Skeletal muscle tissue (tissue), 4 donors: ENCODE measurements around the gene WNT11. TPM values are rescaled to one million over a fixed set of nuclear protein-coding genes. Genes with fewer than 3 reads are reported as not detected.

Source experiments
- H3K27ac ChIP-seq: one replicate; pipeline ENCODE4 v1.7.0; 2013; ENCODE audit warnings: mild to moderate bottlenecking, low read depth, low read length, inconsistent platforms
- H3K27me3 ChIP-seq, 3 donors: one replicate each; pipeline ENCODE4 v1.7.0; 2013; ENCODE audit warnings: low read length in 3 of 3; ENCODE audit not compliant: control insufficient read depth in 3 of 3, insufficient read depth in 3 of 3
- H3K36me3 ChIP-seq, 3 donors: one replicate each; pipeline ENCODE4 v1.7.0; 2013; ENCODE audit warnings: low read length in 3 of 3; ENCODE audit not compliant: control insufficient read depth in 3 of 3, insufficient read depth in 3 of 3
- H3K4me1 ChIP-seq, 3 donors: one replicate each; pipeline ENCODE4 v1.7.0; 2013; ENCODE audit warnings: low read length in 3 of 3, mild to moderate bottlenecking in 3 of 3; ENCODE audit not compliant: control insufficient read depth in 3 of 3, insufficient read depth in 3 of 3
- H3K4me3 ChIP-seq, 3 donors: one replicate each; pipeline ENCODE4 v1.7.0; 2013; ENCODE audit warnings: low read length in 3 of 3
- H3K9ac ChIP-seq, 3 donors: one replicate each; pipeline ENCODE4 v1.7.0; 2013; ENCODE audit warnings: low read length in 3 of 3, mild to moderate bottlenecking in 3 of 3, moderate library complexity in 2 of 3, low read depth in 1 of 3
- H3K9me3 ChIP-seq, 3 donors: one replicate each; pipeline ENCODE4 v1.7.0; 2013; ENCODE audit warnings: low read length in 3 of 3; ENCODE audit not compliant: control insufficient read depth in 3 of 3
- total RNA-seq: library from RNA; depleted of rRNA; stranded (reverse); fragments of >200 nt; gene quantifications from one replicate; pipeline ENCODE4 v1.2.3, GENCODE V29; 2014
- donor health status: Osteomylitis.

WNT11 gene
- total RNA-seq, 1 donor from 2014 or later, result 18.3 TPM

- Histone ChIP-seq H3K9me3 (no peaks in the 10 kb centered on the region), H3K4me3 (peak overlapping the region; percentile 58 to 70 (median 66)), H3K4me1 (peaks cover 9 to 15% (median 14%) of the 10 kb centered on the region in 3 donors), H3K9ac (peak overlapping the region; percentile 48 to 73 (median 57)), H3K36me3 (no peaks in the 10 kb centered on the region), H3K27ac (no peak overlapping the region), H3K27me3 (no peaks in the 10 kb centered on the region)
Measured at GRCh38 chr11:76152086-76152681, 54.1 kb downstream of the WNT11 start.

GRCh38 chr11:76151556-76152085 is 54.7 kb downstream of the WNT11 start:
- H3K4me1 ChIP-seq, result peaks cover 9 to 15% (median 14%) of the 10 kb centered on the region in 3 donors
- H3K9ac ChIP-seq, result peak overlapping the region in 2 of 3 donors; percentile 48 to 73
- peak overlapping the region; percentile 4 to 66 (median 30) for H3K4me3 ChIP-seq
- no peak overlapping the region for H3K27ac ChIP-seq
- H3K9me3 ChIP-seq, result no peaks in the 10 kb centered on the region
- no peaks in the 10 kb centered on the region for H3K36me3 ChIP-seq
- no peaks in the 10 kb centered on the region for H3K27me3 ChIP-seq

- H3K27me3 ChIP-seq, result no peaks in the 10 kb centered on the region
- no peak overlapping the region for H3K9ac ChIP-seq
- peaks cover 9 to 15% (median 14%) of the 10 kb centered on the region in 3 donors for H3K4me1 ChIP-seq
- no peaks in the 10 kb centered on the region for H3K9me3 ChIP-seq
- no peak overlapping the region for H3K4me3 ChIP-seq
- no peak overlapping the region for H3K27ac ChIP-seq
- H3K36me3 ChIP-seq, result no peaks in the 10 kb centered on the region
Measured at GRCh38 chr11:76150141-76150540, 56.2 kb downstream of the WNT11 start.

- Histone ChIP-seq H3K4me3 (no peak overlapping the region), H3K27me3 (no peaks in the 10 kb centered on the region), H3K9ac (no peak overlapping the region), H3K9me3 (no peaks in the 10 kb centered on the region), H3K27ac (no peak overlapping the region), H3K4me1 (peaks cover 9 to 15% (median 14%) of the 10 kb centered on the region in 3 donors), H3K36me3 (no peaks in the 10 kb centered on the region)
Measured at GRCh38 chr11:76149713-76150112, 56.6 kb downstream of the WNT11 start.

GRCh38 chr11:76148941-76149613 is 57.2 kb downstream of the WNT11 start:
- Histone ChIP-seq H3K9me3 (no peaks in the 10 kb centered on the region), H3K36me3 (no peaks in the 10 kb centered on the region), H3K4me1 (peaks cover 9 to 15% (median 14%) of the 10 kb centered on the region in 3 donors), H3K27ac (no peak overlapping the region), H3K9ac (no peak overlapping the region), H3K27me3 (no peaks in the 10 kb centered on the region), H3K4me3 (no peak overlapping the region)

GRCh38 chr11:76148231-76148630 is 58.1 kb downstream of the WNT11 start:
- no peak overlapping the region for H3K4me3 ChIP-seq
- peaks cover 8 to 13% (median 10%) of the 10 kb centered on the region in 3 donors for H3K4me1 ChIP-seq
- H3K9me3 ChIP-seq, result no peaks in the 10 kb centered on the region
- H3K36me3 ChIP-seq, result no peaks in the 10 kb centered on the region
- H3K9ac ChIP-seq, result no peak overlapping the region
- no peak overlapping the region for H3K27ac ChIP-seq
- no peaks in the 10 kb centered on the region for H3K27me3 ChIP-seq

GRCh38 chr11:76147106-76147740 is 59.1 kb downstream of the WNT11 start:
- Histone ChIP-seq H3K36me3 (peaks cover 0 to 3% (median under 1%) of the 10 kb centered on the region in 3 donors), H3K27ac (no peak overlapping the region), H3K9me3 (no peaks in the 10 kb centered on the region), H3K4me3 (no peak overlapping the region), H3K9ac (no peak overlapping the region), H3K27me3 (no peaks in the 10 kb centered on the region), H3K4me1 (peaks cover 4 to 7% (median 5%) of the 10 kb centered on the region in 3 donors)

- H3K36me3 ChIP-seq, result peaks cover 6 to 12% (median 8%) of the 10 kb centered on the region in 3 donors
- no peaks in the 10 kb centered on the region for H3K9me3 ChIP-seq
Measured at GRCh38 chr11:76143274-76143673, 63.0 kb downstream of the WNT11 start.

GRCh38 chr11:76141901-76142588 is 64.3 kb downstream of the WNT11 start:
- no peaks in the 10 kb centered on the region for H3K9me3 ChIP-seq
- no peak overlapping the region for H3K9ac ChIP-seq
- no peak overlapping the region for H3K27ac ChIP-seq
- peaks cover 6 to 12% (median 8%) of the 10 kb centered on the region in 3 donors for H3K36me3 ChIP-seq
- peaks cover 0 to 4% (median 2%) of the 10 kb centered on the region in 3 donors for H3K4me1 ChIP-seq
- H3K27me3 ChIP-seq, result no peaks in the 10 kb centered on the region
- H3K4me3 ChIP-seq, result no peak overlapping the region

More at GRCh38 chr11:76143274-76143673, 63.0 kb downstream of the WNT11 start:
- Histone ChIP-seq H3K9ac (no peak overlapping the region), H3K4me1 (peaks cover 0 to 4% (median 2%) of the 10 kb centered on the region in 3 donors), H3K27ac (no peak overlapping the region), H3K4me3 (no peak overlapping the region), H3K27me3 (no peaks in the 10 kb centered on the region)
